GM18499 (cell line): ENCODE data around the gene FRMD8.

Experiments used
- ATAC-seq: cut with Tn5 transposase; IDR thresholded peaks from one replicate; pipeline ENCODE4 v1.9.1; 2021; ENCODE audit warnings: moderate number of reproducible peaks; ENCODE audit not compliant: insufficient read depth, unreplicated experiment

FRMD8 gene

DNA sequence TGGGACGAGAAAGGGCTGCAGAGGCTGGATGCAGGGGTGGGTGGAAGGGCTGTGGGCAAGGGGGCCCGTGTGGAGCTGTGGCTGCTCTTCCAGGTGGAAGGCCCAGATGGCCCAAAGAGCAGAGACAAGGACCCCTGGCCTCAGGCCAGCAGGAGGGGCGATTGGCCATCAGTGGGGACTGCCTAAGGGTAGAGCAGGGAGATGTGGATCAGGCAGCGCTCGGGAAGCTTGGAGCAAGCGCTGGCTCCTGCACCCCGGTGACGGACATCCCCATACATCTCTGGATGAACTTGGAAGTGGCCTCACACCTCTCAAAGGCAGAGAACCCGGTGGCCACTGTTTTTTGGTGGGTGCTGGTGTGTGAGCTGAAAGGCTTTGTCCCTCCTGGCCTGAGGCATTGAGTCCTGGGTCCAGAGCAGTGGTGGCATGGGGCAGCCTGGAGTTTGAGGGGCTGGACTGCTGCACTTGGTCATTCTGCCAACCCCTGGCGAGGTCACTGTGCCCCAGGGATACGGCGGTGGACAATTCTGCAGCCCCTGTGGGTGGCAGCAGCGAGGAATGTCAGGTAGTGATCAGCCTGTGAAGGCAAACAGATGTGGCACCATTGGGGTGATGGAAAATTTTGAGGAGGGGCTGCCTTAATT is 5.9 kb downstream of the FRMD8 start:
- no peak for ATAC-seq

DNA sequence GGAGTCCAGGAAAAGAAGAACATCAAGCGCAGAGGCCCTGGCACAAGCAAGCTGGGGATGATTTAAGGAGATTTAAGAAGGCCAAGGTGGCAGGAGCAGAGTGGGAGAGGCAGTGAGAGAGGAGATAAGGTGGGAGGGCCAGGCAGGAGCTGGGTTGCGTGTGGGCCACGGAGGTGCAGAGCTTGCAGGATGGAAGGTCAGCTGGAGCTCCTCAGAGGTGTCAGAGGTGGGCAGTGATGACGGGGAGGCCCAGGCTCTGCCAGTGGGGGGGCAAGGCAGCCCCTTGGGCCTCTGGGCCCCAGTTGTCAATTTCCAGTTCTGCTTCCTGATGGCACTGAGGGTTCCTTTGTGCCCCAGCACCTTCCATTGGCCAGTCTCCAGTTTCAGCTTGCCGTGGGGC is 6.5 kb downstream of the FRMD8 start:
- no peak for ATAC-seq

- ATAC-seq: no peak
Observed at GRCh38 chr11:65393513-65394079, 7.2 kb downstream of the FRMD8 start.

- no peak for ATAC-seq
Observed at GRCh38 chr11:65394125-65394536, 7.7 kb downstream of the FRMD8 start.

- no peak for ATAC-seq
Observed at GRCh38 chr11:65395961-65396530, 9.6 kb downstream of the FRMD8 start.

DNA sequence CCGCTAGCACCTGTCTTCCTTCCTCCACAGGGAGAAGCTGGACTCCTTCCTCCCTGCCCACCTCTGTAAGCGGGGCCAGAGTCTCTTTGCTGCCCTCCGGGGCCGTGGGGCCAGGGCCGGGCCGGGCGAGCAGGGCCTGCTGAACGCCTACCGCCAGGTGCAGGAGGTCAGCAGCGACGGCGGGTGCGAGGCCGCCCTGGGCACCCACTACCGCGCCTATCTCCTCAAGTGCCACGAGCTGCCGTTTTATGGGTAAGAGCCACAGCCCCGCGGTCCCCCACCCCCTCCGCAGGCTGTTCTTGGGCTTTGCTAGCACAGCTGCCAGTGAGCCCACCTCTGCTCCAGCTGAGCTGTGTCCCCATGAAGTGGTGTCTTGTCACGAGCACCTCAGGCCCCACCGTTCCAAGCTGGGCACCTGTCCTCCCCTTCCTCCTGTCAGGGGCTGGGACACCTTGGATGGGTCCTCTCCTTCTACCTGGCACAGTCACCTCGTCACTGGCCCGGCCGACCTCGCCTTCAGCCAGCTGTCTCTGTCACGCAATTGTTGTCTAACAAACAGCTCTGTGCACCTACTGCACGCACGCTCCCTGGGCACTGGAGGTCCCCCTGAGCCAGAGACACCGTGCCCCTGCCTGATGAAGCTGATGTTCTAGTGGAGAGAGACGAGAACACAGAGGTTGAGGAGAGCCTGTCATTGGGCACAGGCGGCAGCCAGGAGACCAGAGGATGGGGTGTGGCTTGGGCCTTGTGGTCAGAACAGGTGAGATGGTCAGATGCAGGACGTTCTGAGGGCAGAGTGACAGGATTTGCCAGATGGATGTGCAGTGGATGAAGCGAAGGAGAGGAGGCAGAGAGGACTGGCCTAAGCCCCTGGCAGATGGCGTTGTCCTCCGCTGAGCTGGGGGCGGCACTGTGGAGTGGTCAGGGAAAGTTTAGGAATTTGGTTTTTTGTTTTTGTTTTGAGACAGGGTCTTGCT is 10.6 kb downstream of the FRMD8 start:
- no peak for ATAC-seq

DNA sequence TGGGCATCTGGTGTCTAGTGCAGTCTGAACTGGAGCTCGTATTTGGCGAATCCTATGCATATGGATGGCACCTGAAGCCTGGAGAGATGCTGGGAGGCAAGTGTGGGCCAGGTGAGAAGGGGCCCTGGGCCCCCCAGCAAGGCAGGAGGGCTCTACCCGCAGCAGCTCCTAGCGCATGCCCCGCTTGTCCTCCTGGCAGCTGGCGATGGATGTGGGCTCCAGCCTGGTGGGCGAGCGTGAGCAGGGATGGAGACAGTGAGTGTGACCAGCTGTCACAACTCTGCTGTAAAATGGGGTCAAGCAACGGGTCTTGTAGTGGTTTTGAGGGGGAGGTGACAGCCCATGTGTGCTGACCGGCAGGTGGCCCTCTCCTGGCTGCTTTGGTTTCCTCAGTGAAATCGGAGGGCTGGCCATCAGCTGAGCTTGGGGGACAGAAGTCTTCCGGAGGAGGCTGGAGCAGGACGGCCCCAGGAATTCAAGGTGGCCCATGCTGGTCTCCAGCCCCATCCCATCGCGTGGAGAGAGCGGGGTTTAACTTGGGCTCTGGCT is 12.0 kb downstream of the FRMD8 start:
- no peak for ATAC-seq

DNA sequence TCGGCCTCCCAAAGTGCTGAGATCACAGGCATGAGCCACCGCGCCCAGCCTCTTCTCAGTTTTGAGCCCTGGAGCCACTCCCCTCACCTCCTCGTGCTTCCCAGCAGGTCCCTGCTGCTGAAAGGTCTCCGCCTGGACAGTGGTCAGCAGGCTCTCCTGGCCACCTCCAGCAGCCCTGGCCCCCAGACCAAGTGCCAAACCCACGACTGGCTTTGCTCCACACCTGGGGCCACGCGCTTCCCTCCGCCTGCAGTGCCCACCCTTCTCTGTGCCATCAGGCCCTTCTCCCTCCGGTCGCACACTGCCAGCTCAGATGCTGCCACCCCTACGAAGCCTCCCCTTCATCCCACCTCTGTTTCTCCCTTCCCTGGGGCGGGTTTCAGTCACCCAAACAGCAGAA is 12.8 kb downstream of the FRMD8 start:
- ATAC-seq: no peak

DNA sequence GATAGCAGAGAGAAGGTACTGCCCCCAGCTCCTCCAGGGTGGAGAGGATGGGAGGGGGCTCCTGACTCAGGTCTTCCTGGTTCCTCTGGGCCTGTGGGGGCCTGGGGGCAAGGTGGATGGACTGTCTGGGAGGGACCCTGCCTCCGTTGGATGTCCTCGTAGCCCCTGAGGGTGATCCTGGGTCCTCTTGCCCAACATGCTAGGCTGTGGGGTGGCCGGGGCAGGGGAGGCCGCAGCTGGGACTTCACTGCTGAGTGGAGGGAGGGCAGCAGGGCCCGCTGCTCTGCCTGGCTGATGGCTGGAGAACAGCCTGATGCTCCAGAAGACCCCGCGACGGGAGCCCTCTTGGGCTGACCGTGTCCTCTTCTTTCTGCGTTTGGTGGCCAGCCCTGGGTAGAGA is 13.4 kb downstream of the FRMD8 start:
- ATAC-seq: no peak

DNA sequence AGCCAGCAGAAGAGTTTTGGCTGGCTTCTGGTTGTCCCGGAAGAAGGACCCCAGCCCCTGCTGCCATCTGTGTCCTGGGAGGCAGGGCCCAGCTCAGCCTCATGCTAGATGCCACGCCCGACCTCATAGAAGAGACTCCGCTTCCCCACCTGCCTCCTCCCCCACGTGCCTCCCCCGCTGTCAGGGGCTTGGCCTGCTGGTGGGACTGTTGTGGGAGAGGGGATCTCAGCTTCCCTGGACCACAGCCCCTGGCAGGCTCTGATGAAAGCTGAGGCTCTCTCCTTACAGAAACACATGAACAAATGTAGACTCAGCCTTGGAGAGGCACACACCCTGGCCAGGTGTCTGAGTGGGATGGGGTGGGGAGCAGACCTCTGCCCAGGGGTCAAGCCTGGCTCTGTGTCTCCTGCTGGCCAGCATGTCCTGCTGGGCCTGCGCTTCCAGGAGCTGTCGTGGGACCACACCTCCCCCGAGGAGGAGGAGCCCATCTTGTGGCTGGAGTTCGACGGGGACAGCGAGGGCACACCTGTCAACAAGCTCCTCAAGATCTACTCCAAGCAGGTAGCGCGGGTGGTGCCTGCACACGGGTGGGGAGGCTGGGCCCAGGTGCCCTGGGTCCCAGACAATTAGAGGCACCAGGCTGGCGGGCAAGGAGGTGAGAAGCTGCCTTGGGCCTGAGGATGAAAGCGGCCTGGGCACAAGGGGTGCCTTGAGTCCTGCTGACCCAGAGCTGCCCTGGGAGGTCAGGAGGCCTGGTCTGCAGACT is 14.1 kb downstream of the FRMD8 start:
- no peak for ATAC-seq

DNA sequence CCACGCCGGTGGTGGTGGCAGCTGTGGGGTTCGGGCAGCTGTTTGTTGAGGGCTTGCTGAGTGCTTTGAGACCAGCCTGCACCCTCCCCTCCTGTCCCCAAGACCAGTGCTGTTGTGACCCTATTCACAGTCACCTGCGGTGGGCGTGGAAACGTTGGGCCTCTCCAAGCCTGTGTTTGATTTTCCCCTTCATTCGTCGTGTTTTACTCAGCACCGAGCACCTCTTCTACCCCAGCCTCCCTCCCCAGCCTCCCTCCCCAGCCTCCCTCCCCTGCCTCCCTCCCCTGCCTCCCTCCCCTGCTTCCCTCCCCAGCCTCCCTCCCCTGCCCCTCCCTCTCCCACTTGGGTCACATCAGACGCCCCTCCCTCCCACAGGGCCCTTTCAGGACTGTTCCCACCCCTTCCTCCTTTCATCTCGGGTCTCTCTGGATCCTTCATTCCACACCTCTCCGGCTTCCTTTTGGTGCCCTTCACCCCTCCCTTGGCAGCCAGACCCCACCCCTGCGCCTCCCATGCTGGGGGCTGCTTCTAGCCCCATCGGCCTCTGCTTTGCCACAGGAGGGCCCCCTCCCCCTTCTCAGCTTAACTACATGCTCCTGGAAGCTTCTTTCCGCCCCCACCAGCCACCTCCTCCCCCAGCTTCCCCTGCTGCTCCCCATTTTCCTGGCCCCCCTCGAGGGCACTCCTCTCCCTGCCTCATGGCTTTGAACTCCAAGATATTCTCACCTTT is 14.8 kb downstream of the FRMD8 start:
- no peak for ATAC-seq

DNA sequence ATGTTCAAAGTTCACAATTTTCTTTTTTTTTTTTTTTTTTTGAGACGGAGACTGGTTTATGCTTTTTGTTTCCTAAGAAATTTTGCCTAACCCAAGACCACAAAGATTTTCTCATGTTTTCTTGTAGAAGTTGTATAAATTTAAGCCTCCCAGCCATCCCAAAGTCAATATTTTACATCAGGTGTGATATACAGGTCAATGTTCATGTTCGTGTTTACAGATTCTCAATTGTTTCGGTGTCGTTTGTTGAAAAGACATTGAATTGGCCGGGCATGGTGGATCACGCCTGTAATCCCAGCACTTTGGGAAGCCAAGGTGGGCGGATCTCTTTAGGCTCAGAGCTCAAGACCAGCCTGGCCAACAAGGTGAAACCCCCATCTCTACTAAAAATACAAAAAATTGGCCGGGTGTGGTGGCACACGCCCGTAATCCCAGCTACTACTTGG is 15.4 kb downstream of the FRMD8 start:
- no peak for ATAC-seq

DNA sequence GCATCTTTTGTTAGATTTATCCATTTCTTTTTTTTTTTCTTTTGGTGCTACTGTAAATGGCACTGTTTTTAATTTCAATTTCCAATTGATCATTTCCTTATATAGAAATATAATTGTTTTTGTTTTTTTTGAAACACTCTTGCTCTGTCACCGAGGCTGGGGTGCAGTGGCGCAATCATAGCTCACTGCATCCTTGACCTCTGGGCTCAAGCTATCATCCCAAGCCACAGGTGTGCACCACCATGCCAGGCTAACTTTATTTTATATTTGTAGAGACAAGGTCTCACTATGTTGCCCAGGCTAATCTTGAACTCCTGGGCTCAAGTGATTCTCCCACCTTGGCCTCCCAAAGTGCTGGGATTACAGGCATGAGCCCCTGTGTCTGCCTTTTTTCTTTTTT is 16.4 kb downstream of the FRMD8 start:
- no peak for ATAC-seq

GRCh38 chr11:65403607-65404121 is 17.2 kb downstream of the FRMD8 start:
- no peak for ATAC-seq

DNA sequence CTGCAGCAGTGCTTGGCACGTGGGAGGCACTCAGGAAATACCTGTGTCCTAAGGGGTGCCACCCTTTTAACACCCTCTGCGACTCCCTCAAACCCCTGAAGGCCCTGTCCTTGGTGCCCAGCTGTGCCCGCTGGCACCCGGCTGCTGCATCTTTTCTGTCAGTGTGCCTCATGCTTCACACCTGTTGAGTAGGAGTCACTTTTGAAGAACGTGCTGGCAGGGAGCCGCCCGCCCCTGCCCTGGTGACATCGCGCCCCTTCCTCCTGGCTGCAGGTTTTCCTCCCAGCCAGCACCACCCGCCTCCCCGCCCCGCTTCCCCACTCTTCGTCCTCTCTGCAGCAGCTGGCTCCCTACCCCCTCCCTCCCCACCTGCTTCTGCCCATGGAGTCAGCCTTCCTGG is 17.8 kb downstream of the FRMD8 start:
- ATAC-seq: no peak

- no peak for ATAC-seq
Observed at GRCh38 chr11:65404638-65405339, 18.4 kb downstream of the FRMD8 start.

DNA sequence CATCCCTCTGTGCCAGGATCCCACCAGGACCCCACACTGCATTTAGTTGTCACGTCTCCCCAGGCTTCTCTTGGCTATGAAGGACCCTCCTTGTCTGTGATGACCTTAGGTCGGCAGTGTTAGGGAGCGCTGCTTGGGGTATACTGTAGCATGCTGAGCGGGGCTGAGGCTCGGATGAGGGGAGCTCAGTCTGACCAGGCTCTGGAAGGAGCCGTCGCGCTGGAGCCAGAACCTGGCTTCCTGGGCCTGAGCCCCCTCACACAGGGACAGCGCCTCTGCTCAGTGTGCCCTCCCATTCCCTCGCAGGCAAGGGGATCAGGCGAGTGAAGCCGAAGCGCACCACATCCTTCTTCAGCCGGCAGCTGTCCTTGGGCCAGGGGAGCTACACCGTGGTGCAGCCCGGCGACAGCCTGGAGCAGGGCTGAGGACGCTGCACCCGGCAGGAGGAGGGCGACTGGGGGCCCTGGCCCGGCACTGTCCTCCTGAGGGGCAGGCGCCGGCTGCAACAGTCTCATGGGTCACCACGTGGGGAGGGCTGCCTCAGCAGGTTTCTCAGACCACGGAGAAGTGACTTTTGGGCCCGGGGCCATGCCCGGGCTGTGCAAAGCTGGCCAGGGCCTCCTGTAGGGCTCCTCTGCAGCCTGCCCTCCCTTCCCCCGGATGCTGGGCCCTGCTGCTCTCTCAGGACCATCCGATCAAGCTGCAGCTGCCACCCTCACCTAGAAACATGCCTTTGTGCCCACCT is 24.7 kb downstream of the FRMD8 start:
- no peak for ATAC-seq

GRCh38 chr11:65411681-65412070 is 25.2 kb downstream of the FRMD8 start:
- no peak for ATAC-seq
